Measurements from ENCODE around the gene PCMT1. TPM values are rescaled to one million over a fixed set of nuclear protein-coding genes. Genes with fewer than 3 reads are reported as not detected.

Gene PCMT1
- total RNA-seq, 3 donors from 2014 or later (not counting 1 experiment from before 2014, with no cell fraction given) = 31.7 to 53.6 (median 41.5) TPM

GRCh38 chr6:149719531-149719930 is 30.0 kb upstream of the PCMT1 start:
- WGBS (ENCODE audit: insufficient coverage) = 96% methylated on average over 3 of the region's 3 CpGs
- no peaks in the 10 kb centered on the region for H3K36me3 ChIP-seq (ENCODE audit: control insufficient read depth, insufficient read depth, low read length)
- H3K27ac ChIP-seq (ENCODE audit: low read length) = no peak overlapping the region
- intact Hi-C loops (cut with micrococcal nuclease) = loop anchor here (5.0 kb wide), 1 partner anchor 152 kb away; the partner anchor contains the start of gene GINM1
- Mint-ChIP-seq H3K4me1 (peaks cover 30% of the 10 kb centered on the region in 2 donors), H3K9me3 (no peaks in the 10 kb centered on the region), H3K4me3 (peak overlapping the region; percentile 38), H3K36me3 (no peaks in the 10 kb centered on the region), H3K27me3 (ENCODE audit: low read depth in 2 of 2) (no peaks in the 10 kb centered on the region), H3K27ac (peak overlapping the region; percentile 10 to 33)
- ATAC-seq (no peak), DNase-seq (no peak)
- peaks cover 11% of the 10 kb centered on the region for H3K4me1 ChIP-seq (ENCODE audit: control insufficient read depth, insufficient read depth, low read length)
- H3K9me3 ChIP-seq (ENCODE audit: control insufficient read depth, insufficient read depth, low read length) = no peaks in the 10 kb centered on the region
- no peaks in the 10 kb centered on the region for H3K27me3 ChIP-seq (ENCODE audit: control insufficient read depth, insufficient read depth, low read length)
- no peak overlapping the region for H3K4me3 ChIP-seq (ENCODE audit: low read length)
- TF ChIP-seq, protein P1, sequence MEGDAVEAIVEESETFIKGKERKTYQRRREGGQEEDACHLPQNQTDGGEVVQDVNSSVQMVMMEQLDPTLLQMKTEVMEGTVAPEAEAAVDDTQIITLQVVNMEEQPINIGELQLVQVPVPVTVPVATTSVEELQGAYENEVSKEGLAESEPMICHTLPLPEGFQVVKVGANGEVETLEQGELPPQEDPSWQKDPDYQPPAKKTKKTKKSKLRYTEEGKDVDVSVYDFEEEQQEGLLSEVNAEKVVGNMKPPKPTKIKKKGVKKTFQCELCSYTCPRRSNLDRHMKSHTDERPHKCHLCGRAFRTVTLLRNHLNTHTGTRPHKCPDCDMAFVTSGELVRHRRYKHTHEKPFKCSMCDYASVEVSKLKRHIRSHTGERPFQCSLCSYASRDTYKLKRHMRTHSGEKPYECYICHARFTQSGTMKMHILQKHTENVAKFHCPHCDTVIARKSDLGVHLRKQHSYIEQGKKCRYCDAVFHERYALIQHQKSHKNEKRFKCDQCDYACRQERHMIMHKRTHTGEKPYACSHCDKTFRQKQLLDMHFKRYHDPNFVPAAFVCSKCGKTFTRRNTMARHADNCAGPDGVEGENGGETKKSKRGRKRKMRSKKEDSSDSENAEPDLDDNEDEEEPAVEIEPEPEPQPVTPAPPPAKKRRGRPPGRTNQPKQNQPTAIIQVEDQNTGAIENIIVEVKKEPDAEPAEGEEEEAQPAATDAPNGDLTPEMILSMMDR (IDR thresholded peaks at IDR 0.05) = no peak

GRCh38 chr6:149723262-149723661 is 26.3 kb upstream of the PCMT1 start:
- Histone ChIP-seq H3K36me3 (ENCODE audit: control insufficient read depth, insufficient read depth, low read length) (peaks cover 17% of the 10 kb centered on the region), H3K27ac (ENCODE audit: low read length) (no peak overlapping the region), H3K4me3 (ENCODE audit: low read length) (no peak overlapping the region), H3K9me3 (ENCODE audit: control insufficient read depth, insufficient read depth, low read length) (no peaks in the 10 kb centered on the region), H3K27me3 (ENCODE audit: control insufficient read depth, insufficient read depth, low read length) (no peaks in the 10 kb centered on the region), H3K4me1 (ENCODE audit: control insufficient read depth, insufficient read depth, low read length) (peaks cover 4% of the 10 kb centered on the region)
- no peaks in the 10 kb centered on the region for H3K27me3 Mint-ChIP-seq (ENCODE audit: low read depth in 2 of 2)
- TF ChIP-seq, protein P1 (IDR thresholded peaks at IDR 0.05) = no peak
- peaks cover 12 to 16% of the 10 kb centered on the region in 2 donors for H3K4me1 Mint-ChIP-seq
- H3K9me3 Mint-ChIP-seq = no peaks in the 10 kb centered on the region
- no peak overlapping the region for H3K27ac Mint-ChIP-seq
- 95% methylated on average over 3 of the region's 4 CpGs for WGBS (ENCODE audit: insufficient coverage)
- H3K36me3 Mint-ChIP-seq = peaks cover 7% of the 10 kb centered on the region
- ATAC-seq (no peak), DNase-seq (no peak)
- no peak overlapping the region for H3K4me3 Mint-ChIP-seq
- intact Hi-C loops (cut with micrococcal nuclease) = no loop called here

GRCh38 chr6:149723771-149724417 is 25.6 kb upstream of the PCMT1 start:
- H3K4me3 Mint-ChIP-seq = no peak overlapping the region
- TF ChIP-seq, protein P1 (IDR thresholded peaks at IDR 0.05) = peak; percentile 55
- H3K9me3 ChIP-seq (ENCODE audit: control insufficient read depth, insufficient read depth, low read length) = no peaks in the 10 kb centered on the region
- H3K4me1 Mint-ChIP-seq = peaks cover 16 to 17% of the 10 kb centered on the region in 2 donors
- WGBS (ENCODE audit: insufficient coverage) = 84% methylated on average over 9 of the region's 10 CpGs
- no peaks in the 10 kb centered on the region for H3K9me3 Mint-ChIP-seq
- DNase-seq (peak in 1 of 2 donors; percentile 72), ATAC-seq (peak; percentile 80 to 95 (median 87))
- H3K27ac Mint-ChIP-seq = peak overlapping the region in 1 of 2 donors; percentile 19
- H3K4me3 ChIP-seq (ENCODE audit: low read length) = no peak overlapping the region
- peaks cover 7% of the 10 kb centered on the region for H3K36me3 Mint-ChIP-seq
- H3K36me3 ChIP-seq (ENCODE audit: control insufficient read depth, insufficient read depth, low read length) = peaks cover 17% of the 10 kb centered on the region
- H3K4me1 ChIP-seq (ENCODE audit: control insufficient read depth, insufficient read depth, low read length) = peaks cover 1% of the 10 kb centered on the region
- H3K27me3 ChIP-seq (ENCODE audit: control insufficient read depth, insufficient read depth, low read length) = no peaks in the 10 kb centered on the region
- no peaks in the 10 kb centered on the region for H3K27me3 Mint-ChIP-seq (ENCODE audit: low read depth in 2 of 2)
- intact Hi-C loops (cut with micrococcal nuclease) = no loop called here
- H3K27ac ChIP-seq (ENCODE audit: low read length) = no peak overlapping the region

DNA sequence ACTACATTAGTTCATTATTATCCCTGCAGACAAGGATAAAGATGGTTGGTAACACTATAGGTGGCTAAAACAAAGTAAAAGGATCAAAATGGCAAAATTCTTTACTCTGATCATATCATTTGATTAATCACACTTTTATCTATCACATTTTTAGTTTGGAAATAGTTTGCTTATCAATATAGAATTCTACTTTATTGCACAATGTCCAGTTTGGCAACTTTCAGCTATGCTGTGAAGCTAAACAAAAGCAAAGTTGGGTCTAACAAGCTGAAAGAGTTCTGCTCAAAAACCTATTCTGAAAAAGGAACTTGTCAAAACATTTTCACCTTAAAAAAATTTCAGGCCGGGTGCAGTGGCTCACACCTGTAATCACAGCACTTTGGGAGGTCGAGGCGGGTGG is 23.8 kb upstream of the PCMT1 start:
- intact Hi-C loops (cut with micrococcal nuclease) = no loop called here
- ATAC-seq = no peak
- peaks cover 18% of the 10 kb centered on the region in 2 donors for H3K4me1 Mint-ChIP-seq
- WGBS (ENCODE audit: insufficient coverage) = 89% methylated on average over 3 of the region's 3 CpGs
- H3K27me3 ChIP-seq (ENCODE audit: control insufficient read depth, insufficient read depth, low read length) = no peaks in the 10 kb centered on the region
- no peaks in the 10 kb centered on the region for H3K9me3 ChIP-seq (ENCODE audit: control insufficient read depth, insufficient read depth, low read length)
- DNase-seq = no peak
- no peaks in the 10 kb centered on the region for H3K9me3 Mint-ChIP-seq
- H3K27ac Mint-ChIP-seq = no peak overlapping the region
- no peak overlapping the region for H3K4me3 ChIP-seq (ENCODE audit: low read length)
- no peaks in the 10 kb centered on the region for H3K4me1 ChIP-seq (ENCODE audit: control insufficient read depth, insufficient read depth, low read length)
- TF ChIP-seq, protein P1 (IDR thresholded peaks at IDR 0.05) = no peak
- H3K27me3 Mint-ChIP-seq (ENCODE audit: low read depth in 2 of 2) = no peaks in the 10 kb centered on the region
- H3K4me3 Mint-ChIP-seq = no peak overlapping the region
- H3K27ac ChIP-seq (ENCODE audit: low read length) = no peak overlapping the region
- H3K36me3 ChIP-seq (ENCODE audit: control insufficient read depth, insufficient read depth, low read length) = peaks cover 35% of the 10 kb centered on the region
- H3K36me3 Mint-ChIP-seq = peaks cover 7% of the 10 kb centered on the region

Measured in natural killer cell (primary cell).